GM18870 (cell line): Measurements from ENCODE around the gene IL17RD.

Experiments used
- ATAC-seq: cut with Tn5 transposase; IDR thresholded peaks from one replicate; pipeline ENCODE4 v1.9.1; 2021; ENCODE audit warnings: moderate library complexity; ENCODE audit not compliant: unreplicated experiment

Gene IL17RD

GRCh38 chr3:57131210-57131588 lies 34.0 kb downstream of the IL17RD start:
- no peak for ATAC-seq

- ATAC-seq, result no peak
Measured at GRCh38 chr3:57130571-57131209, 34.5 kb downstream of the IL17RD start.

GRCh38 chr3:57128826-57129667 lies 36.1 kb downstream of the IL17RD start:
- no peak for ATAC-seq

DNA sequence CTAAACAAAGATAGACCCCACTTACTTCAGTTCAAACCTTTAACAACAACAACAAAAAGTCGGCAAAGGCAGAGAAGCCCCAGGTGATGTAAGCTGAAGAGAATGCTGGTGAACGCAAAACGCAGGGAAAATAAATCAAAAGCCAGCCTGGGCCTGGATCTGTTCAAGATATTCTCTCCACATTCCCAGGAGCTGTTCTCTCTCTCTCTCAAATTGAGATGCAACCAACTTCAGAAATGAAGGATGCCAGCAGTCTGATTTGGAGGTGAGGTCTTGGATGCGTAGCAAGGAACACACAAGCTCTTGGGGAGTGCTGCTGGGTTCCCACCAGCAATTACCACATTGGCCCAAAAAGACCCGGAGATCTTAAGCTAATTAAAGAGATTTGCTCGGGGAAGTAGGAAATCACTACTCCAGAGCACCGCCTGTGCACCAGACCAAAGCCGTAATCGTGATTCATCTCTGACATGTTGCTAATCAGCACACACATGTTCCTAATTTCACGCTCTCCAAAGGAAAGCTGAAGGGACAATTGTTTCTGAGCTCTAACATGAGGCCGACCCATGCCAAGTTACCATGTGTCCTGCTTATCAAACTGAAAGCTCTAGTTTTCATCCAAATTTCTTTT lies 37.1 kb downstream of the IL17RD start:
- no peak for ATAC-seq

GRCh38 chr3:57126244-57126643 lies 38.9 kb downstream of the IL17RD start:
- no peak for ATAC-seq

DNA sequence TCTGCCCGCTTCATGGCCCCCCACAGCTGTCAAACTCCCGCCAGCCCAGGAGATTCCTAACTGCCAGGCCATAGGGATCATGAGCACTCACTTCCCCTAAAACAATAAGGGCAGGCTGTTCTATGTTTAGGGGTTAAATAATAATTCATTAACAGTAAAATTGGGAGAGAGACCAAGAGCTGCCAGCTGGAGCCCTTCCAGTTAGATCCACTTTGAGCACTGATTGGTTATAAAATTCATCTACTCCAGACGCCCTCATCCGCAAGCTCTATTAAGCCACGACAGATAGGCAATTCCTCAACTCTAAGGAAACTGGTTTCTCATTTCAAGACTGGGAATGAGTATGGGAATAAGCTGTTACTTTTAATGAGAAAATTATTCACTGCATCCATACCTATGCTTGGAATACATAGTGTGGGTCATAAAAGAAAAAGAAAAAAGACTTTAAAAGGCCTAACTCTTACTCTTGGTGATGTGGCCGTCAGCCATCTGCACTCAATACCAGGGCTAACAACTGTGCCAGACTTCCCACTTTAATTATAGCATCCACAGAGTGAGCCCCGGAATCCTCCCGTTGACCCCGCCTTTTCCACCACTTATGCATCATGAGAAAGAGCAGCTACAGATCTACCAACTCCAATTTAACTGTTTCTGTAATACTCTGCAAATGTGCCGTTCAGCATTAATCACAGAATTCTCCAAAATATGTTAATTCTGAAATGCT lies 44.5 kb downstream of the IL17RD start:
- no peak for ATAC-seq

DNA sequence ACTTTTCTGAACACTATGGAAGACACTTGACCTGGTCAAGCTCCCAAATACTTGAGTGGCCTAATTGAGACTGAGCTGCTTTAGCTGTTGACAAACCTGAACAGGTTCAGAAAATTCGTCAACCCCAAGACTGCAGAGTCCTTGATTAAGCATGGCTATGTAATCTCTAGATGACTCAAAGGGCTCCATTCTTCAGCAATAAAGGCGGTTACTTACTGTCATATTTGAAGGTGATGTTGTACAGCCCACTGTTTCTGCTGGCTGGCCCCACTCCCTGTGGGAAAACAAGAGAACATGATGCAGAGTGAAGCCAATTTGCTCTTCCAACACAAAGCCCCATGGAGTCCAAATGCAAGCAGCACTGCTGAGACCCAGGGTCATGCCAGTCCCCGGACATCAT lies 45.1 kb downstream of the IL17RD start:
- no peak for ATAC-seq

DNA sequence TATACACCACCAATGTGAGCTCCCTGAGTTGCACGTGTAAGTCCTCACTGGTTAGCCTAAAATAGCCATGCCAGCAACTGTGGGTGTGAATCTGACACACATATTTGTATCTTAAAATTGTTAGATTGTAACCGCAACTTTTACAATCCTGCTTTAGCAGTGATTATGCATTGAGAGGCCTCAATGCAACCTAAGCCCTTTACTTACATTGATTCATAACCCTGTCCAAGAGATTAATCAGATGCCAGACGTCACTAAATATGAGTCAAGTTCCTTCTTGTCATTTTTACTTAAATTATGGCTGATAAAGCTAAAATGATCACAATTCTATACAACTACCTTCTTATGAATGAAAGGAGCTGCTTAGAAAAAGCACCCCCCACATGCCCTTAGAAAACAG lies 46.9 kb downstream of the IL17RD start:
- ATAC-seq, result no peak

- ATAC-seq, result no peak
Measured at GRCh38 chr3:57116501-57116900, 48.7 kb downstream of the IL17RD start.

DNA sequence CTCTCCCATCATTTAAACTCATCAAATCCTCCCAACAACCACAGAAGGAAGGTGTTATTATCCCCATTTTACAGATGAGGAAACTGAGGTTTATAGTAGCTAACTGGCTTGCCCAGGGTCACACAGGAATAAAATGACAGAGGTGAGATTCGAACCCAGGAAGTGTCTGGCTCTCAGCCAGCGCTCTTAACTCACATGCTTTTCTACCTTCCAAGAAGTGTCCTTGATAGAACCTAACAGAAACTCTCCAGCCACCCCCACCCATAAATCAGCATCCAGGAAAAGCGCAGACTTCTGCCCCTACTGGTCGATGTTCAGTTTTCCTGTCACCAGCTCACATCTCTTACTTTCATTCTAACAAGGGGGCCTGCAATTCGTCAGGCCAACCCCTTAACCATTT lies 52.9 kb downstream of the IL17RD start:
- no peak for ATAC-seq

DNA sequence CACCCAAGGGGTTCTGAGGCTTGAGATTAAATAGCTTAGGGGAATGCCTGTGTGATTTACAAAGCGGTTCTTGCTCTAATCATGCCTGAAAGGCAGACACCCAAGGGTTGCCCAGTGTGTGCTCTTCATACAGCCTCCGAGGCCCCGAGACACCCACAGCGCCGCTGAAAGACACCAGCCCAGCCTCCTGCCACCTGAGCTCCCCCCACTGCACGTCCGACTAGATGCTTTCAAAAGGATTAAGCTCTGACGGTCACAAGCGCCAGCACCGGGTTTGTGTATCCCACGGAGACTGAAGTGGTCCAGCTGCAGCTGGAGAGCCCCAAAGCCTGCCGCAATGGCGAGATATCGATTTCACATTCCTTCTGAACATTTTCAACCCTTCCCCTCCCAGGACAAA lies 54.4 kb downstream of the IL17RD start:
- ATAC-seq, result no peak

DNA sequence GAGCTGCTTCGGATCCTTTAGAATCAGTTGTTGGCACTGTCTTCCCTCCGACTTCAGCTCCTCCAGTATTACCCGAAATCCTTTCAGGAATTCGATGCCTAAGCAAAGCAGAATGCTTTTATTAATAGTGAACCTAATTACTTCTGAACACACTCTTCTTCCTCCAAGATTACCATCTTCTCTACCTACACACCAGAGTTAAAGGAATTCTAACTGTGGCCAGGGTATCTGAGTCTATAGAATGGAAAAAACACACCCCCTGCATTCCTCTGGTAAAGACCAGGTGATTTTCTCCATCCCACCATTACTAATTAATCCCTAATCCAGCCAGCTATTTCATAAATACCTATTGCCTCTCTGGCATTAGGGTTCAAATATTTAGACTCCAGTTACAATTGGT lies 54.9 kb downstream of the IL17RD start:
- no peak for ATAC-seq

DNA sequence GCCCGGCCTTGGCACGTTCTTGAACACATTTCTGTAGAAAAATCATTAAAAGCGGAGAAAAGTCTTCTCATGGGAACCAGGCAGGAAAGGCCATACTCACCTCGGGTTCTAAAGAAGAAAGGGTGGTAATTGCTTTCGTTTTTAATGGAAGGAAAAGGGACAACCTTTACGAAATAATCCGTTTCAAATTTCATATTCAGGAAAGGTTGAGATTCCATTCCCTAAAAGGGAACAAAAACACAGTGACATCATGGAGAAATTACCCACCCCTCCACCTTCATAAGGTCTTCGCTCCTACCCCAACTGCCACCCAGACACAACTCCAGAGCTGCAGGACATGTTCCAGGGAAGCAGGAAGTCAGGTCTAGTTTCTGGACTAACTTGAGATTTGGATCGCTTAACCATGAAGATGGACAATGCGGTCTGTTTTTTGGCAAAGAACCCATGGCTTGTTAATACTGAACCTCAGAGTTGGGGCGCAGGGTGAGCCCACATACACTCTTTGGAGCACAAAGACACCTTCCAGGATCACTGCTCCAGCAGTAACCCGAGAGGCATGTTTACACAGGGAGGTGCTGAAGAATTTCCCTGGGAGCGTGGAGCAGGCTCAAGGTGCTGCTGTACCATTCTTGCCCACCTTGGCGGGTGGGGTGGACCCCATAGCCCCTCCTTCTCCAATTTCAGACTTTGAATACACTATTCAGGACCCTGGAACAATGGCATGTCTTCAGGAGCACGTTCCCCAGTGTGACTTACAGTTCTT lies 55.5 kb downstream of the IL17RD start:
- ATAC-seq, result no peak

DNA sequence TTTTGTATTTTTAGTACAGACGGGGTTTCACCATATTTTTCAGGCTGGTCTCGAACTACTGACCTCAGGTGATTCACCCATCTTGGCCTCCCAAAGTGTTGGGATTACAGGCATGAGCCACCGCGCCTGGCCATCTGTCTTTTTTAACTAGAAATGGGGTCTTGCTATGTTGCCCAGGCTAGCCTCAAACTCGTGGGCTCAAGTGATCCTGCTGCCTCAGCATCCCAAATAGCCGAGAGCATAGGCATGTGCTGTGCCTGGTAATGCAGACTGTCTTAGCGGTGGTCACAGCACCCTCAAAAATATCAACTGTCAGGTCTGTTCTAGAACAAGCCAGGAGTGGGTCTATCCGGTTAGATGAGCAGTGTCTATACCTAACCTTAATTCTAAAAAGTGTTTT lies 56.5 kb downstream of the IL17RD start:
- ATAC-seq, result no peak

- ATAC-seq, result no peak
Measured at GRCh38 chr3:57105585-57105984, 59.6 kb downstream of the IL17RD start.

- no peak for ATAC-seq
Measured at GRCh38 chr3:57100046-57100695, 65.0 kb downstream of the IL17RD start.

DNA sequence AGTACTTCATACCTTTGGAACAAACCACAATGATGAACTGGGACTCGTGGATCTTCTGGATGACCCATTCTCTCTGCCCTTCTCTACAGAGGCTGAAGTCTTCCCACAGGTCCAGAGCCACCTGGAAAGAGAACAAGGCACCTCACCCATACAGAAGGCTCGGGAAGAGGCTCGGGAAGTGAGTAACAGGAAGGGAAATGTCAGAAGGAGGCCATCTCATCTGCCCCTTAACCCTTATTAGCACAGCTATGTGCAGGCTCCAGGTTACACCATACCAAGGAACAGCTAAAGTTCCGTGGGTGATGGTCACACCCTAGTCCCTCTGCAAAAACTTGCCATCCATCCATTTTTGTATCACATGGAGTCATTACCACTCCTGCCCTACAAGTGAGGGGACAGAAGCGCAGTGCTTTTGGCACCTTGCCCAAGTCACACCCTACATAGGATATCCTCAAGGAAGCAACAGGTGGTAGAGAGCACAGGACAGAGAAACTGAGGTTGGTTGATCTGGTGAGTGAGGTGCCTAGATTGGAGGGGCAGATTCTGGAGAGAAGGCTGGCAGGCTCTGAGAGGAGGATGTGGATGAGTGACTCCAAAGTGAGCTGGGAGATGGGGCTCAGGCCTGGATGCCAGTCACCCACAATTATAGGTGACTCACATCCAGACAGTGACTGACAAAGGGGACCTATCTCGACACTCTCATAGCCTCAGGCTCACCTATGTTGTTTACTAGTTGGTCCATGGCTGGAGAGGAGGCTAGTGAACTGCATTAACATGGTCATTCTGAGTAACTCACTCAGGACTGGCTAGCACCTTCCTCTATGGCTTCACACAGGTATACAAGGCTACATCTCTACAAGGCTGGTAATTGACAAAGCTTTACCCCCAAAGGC lies 66.5 kb downstream of the IL17RD start:
- ATAC-seq, result no peak

GRCh38 chr3:57097536-57097935 lies 67.6 kb downstream of the IL17RD start:
- no peak for ATAC-seq

GRCh38 chr3:57095363-57095762 lies 69.8 kb downstream of the IL17RD start:
- ATAC-seq, result no peak
